Eye (tissue), 1 donor: Measurements from ENCODE around the gene PC.

ENCODE experiments used
- DNase-seq: peaks from one replicate; pipeline ENCODE4 v3.0.0-alpha.2; 2015

PC gene

GRCh38 chr11:66881451-66881835 lies 76.7 kb downstream of the PC start:
- DNase-seq = no peak

GRCh38 chr11:66880496-66881450 lies 77.4 kb downstream of the PC start:
- DNase-seq = no peak

- DNase-seq = no peak
Measured at GRCh38 chr11:66879999-66880398, 78.2 kb downstream of the PC start.

GRCh38 chr11:66879583-66879982 lies 78.6 kb downstream of the PC start:
- peak; percentile 70 for DNase-seq

GRCh38 chr11:66879000-66879399 lies 79.2 kb downstream of the PC start:
- DNase-seq = no peak

- no peak for DNase-seq
Measured at GRCh38 chr11:66878474-66878873, 79.7 kb downstream of the PC start.

GRCh38 chr11:66877588-66878385 lies 80.4 kb downstream of the PC start:
- DNase-seq = no peak

GRCh38 chr11:66875378-66875777 lies 82.8 kb downstream of the PC start:
- peak; percentile 47 for DNase-seq

- no peak for DNase-seq
Measured at GRCh38 chr11:66874232-66874631, 84.0 kb downstream of the PC start.

GRCh38 chr11:66871521-66871901 lies 86.7 kb downstream of the PC start:
- no peak for DNase-seq

- no peak for DNase-seq
Measured at GRCh38 chr11:66870616-66871520, 87.3 kb downstream of the PC start.

- no peak for DNase-seq
Measured at GRCh38 chr11:66870131-66870530, 88.1 kb downstream of the PC start.

- DNase-seq = no peak
Measured at GRCh38 chr11:66869567-66869870, 88.7 kb downstream of the PC start.

GRCh38 chr11:66868726-66869566 lies 89.2 kb downstream of the PC start:
- DNase-seq = no peak

- DNase-seq = no peak
Measured at GRCh38 chr11:66868082-66868725, 90.0 kb downstream of the PC start.

GRCh38 chr11:66867425-66868040 lies 90.7 kb downstream of the PC start:
- no peak for DNase-seq

GRCh38 chr11:66866511-66866986 lies 91.6 kb downstream of the PC start:
- DNase-seq = no peak

- no peak for DNase-seq
Measured at GRCh38 chr11:66866007-66866406, 92.2 kb downstream of the PC start.

- no peak for DNase-seq
Measured at GRCh38 chr11:66864924-66865697, 93.1 kb downstream of the PC start.
